Testis (tissue), 2 donors: Measurements from ENCODE around the gene NDUFA11.

Experiments
- POLR2A ChIP-seq: fragments of 450-650 bp; IDR thresholded peaks from one replicate; pipeline ENCODE4 v1.6.1; 2017; ENCODE audit warnings: antibody characterized with exemption, mild to moderate bottlenecking, moderate library complexity
- TF ChIP-seq, protein P1 (sequence below), 3 experiments: fragments of 450-650 bp in 2 of 3; fragments of 200-600 bp in 1 of 3; sonication (generic) in 1 of 3; IDR thresholded peaks; one replicate each; pipeline ENCODE4 v1.5.1; 2016 to 2019; ENCODE audit warnings: antibody characterized with exemption in 3 of 3, mild to moderate bottlenecking in 2 of 3, moderate library complexity in 1 of 3

DNA sequence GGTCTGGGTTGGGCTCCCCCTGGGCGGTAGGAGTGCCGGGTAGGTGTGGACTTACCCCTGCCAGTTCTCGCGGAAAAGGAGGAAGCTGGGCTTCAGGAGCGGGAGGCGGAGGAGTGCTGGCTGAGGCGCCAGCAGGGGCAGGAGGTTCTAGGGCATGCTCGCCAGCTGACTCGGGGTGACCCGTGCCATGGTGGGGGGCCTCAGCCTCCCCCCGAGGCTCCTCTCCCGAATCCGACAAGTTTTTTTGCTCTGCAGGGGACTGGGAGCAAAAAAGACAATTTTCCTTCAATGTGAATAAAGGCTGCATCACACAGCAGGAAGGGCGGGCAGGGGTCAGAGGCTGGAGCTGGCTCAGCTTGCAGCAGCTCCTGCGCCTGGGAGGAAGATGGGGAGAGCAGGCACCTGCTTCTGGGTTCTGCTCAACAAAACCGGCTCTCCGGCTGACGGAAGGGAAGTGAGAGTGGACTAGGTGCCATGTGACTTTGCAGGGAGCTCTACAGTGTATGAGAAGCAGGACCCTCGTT lies 47.8 kb upstream of the NDUFA11 start:
- TF ChIP-seq, protein P1, sequence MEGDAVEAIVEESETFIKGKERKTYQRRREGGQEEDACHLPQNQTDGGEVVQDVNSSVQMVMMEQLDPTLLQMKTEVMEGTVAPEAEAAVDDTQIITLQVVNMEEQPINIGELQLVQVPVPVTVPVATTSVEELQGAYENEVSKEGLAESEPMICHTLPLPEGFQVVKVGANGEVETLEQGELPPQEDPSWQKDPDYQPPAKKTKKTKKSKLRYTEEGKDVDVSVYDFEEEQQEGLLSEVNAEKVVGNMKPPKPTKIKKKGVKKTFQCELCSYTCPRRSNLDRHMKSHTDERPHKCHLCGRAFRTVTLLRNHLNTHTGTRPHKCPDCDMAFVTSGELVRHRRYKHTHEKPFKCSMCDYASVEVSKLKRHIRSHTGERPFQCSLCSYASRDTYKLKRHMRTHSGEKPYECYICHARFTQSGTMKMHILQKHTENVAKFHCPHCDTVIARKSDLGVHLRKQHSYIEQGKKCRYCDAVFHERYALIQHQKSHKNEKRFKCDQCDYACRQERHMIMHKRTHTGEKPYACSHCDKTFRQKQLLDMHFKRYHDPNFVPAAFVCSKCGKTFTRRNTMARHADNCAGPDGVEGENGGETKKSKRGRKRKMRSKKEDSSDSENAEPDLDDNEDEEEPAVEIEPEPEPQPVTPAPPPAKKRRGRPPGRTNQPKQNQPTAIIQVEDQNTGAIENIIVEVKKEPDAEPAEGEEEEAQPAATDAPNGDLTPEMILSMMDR (IDR thresholded peaks at IDR 0.05), result no peak
- TF ChIP-seq POLR2A, result no peak
